ENCODE measurements around the gene APC. TPM values are rescaled to one million over a fixed set of nuclear protein-coding genes. Genes with fewer than 3 reads are reported as not detected.

The APC gene
- total RNA-seq, 1 experiment from 2014 or later: 47.6 TPM

DNA sequence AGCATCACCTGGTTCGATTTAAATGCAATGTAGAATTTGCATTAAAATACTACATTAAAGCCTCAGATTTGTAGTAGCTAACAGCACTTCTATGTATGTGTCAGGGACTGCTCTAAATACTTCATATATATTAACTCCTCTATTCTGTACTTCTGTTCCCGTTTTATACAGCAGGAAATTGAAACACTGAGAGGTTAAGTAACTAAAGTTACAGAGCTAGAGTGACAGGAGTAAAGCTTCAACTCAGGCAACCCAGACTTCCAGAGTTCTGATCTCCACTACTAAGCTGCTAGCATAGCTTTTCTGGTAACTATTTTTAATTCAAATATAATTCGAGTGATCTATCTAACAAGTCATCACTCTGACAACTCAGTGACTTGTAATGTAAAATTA, 619 bp upstream of the APC start:
- peak overlapping the region; percentile 78 for H3K27ac Mint-ChIP-seq (ENCODE audit: unreplicated experiment)
- no peaks in the 10 kb centered on the region for H3K9me3 Mint-ChIP-seq (ENCODE audit: low read depth, unreplicated experiment)
- CTCF ChIA-PET: interaction anchor here (0.7 to 1.5 kb wide), 2 partner anchors 20 to 178 kb away, joined by 3 read pairs; no protein-coding TSS in a partner anchor

DNA sequence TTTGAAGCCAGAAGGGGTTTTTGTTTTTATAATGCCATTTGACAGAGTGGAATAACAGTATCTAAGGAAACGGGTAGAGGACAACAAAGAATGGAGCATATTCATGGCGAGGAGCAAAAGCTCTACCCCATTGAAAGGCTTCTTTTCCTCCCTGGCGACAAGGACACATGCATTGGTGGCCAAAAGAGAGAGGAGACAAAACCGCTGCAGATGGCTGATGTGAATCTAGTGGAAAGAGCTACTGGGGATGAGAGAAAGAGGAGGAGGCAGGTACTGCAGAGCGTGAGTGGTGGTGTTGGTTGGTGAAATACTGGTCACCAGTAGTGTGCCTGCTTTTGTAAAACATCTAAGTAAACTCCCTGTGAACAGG, 491 bp downstream of the APC start:
- Mint-ChIP-seq H3K36me3 (ENCODE audit: insufficient read depth, unreplicated experiment) (peaks cover 11% of the 10 kb centered on the region), H3K9me3 (ENCODE audit: low read depth, unreplicated experiment) (no peaks in the 10 kb centered on the region), H3K27ac (ENCODE audit: unreplicated experiment) (peak overlapping the region; percentile 78), H3K4me1 (ENCODE audit: low read depth, unreplicated experiment) (peaks cover 13% of the 10 kb centered on the region), H3K27me3 (ENCODE audit: unreplicated experiment) (no peaks in the 10 kb centered on the region), H3K4me3 (ENCODE audit: low read depth, unreplicated experiment) (peak overlapping the region; percentile 95)
- intact Hi-C loops (cut with micrococcal nuclease; ENCODE audit: unreplicated experiment): no loop called here
- CTCF ChIA-PET: interaction anchor here (0.8 to 1.5 kb wide), 2 partner anchors 31 to 179 kb away, joined by 3 read pairs; no protein-coding TSS in a partner anchor
- TF ChIP-seq, protein P1, sequence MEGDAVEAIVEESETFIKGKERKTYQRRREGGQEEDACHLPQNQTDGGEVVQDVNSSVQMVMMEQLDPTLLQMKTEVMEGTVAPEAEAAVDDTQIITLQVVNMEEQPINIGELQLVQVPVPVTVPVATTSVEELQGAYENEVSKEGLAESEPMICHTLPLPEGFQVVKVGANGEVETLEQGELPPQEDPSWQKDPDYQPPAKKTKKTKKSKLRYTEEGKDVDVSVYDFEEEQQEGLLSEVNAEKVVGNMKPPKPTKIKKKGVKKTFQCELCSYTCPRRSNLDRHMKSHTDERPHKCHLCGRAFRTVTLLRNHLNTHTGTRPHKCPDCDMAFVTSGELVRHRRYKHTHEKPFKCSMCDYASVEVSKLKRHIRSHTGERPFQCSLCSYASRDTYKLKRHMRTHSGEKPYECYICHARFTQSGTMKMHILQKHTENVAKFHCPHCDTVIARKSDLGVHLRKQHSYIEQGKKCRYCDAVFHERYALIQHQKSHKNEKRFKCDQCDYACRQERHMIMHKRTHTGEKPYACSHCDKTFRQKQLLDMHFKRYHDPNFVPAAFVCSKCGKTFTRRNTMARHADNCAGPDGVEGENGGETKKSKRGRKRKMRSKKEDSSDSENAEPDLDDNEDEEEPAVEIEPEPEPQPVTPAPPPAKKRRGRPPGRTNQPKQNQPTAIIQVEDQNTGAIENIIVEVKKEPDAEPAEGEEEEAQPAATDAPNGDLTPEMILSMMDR (IDR thresholded peaks at IDR 0.05; ENCODE audit: unreplicated experiment): no peak
- peak; percentile 11 for DNase-seq
- BruUV-seq (replicated peaks): TSS peak; percentile 43

More for the DNA sequence above, 619 bp upstream of the APC start:
- no peak for DNase-seq
- Mint-ChIP-seq H3K36me3 (ENCODE audit: insufficient read depth, unreplicated experiment) (peaks cover 11% of the 10 kb centered on the region), H3K27me3 (ENCODE audit: unreplicated experiment) (no peaks in the 10 kb centered on the region), H3K4me3 (ENCODE audit: low read depth, unreplicated experiment) (peak overlapping the region; percentile 95), H3K4me1 (ENCODE audit: low read depth, unreplicated experiment) (peaks cover 13% of the 10 kb centered on the region)
- TF ChIP-seq, protein P1 (IDR thresholded peaks at IDR 0.05; ENCODE audit: unreplicated experiment): no peak
- BruUV-seq (replicated peaks): no TSS peak
- intact Hi-C loops (cut with micrococcal nuclease; ENCODE audit: unreplicated experiment): no loop called here

DNA sequence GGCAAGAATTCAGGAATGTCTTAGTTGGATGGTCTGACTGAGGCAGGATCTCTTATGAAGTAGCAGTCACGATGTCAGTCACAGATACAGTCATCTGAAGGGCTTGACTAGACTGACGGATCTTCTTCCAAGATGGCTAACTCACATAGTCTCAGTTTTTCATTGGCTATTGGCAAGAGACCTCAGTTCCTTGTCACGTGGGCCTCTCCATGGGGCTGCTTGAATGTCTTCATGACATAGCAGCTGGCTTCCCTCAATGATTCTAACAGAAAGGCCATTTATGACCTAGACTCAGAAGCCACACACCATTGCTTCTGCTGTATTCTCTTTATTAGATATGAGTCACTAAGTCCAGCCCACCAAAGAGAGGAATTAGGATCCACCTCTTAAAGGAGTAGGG, 4.7 kb downstream of the APC start:
- CTCF ChIA-PET: no interaction called here
- H3K36me3 Mint-ChIP-seq (ENCODE audit: insufficient read depth, unreplicated experiment): peaks cover 9% of the 10 kb centered on the region
- no peak for DNase-seq
- no peak overlapping the region for H3K4me3 Mint-ChIP-seq (ENCODE audit: low read depth, unreplicated experiment)
- no peaks in the 10 kb centered on the region for H3K9me3 Mint-ChIP-seq (ENCODE audit: low read depth, unreplicated experiment)
- TF ChIP-seq, protein P1 (IDR thresholded peaks at IDR 0.05; ENCODE audit: unreplicated experiment): no peak
- intact Hi-C loops (cut with micrococcal nuclease; ENCODE audit: unreplicated experiment): no loop called here
- no peaks in the 10 kb centered on the region for H3K27me3 Mint-ChIP-seq (ENCODE audit: unreplicated experiment)
- BruUV-seq (replicated peaks): no TSS peak
- H3K4me1 Mint-ChIP-seq (ENCODE audit: low read depth, unreplicated experiment): peaks cover 13% of the 10 kb centered on the region
- no peak overlapping the region for H3K27ac Mint-ChIP-seq (ENCODE audit: unreplicated experiment)

DNA sequence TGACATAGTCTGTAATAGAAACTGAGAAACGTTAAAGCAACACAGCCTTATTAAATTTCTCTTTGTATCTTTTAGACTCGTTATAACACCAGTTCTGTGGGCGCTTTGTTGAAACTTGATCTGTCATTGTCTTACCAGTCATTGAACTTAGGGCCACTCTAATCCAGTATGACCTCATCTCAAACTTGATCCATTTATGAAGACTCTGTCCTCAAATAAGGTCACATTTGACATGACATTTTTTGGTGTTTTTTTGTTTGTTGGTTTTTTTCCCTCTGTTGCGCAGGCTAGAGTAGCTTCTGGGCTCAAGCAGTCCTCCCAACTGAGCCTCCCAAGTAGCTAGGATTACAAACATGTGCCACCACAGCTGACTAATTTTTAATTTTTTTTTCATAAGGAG, 5.9 kb downstream of the APC start:
- no peak for DNase-seq
- H3K36me3 Mint-ChIP-seq (ENCODE audit: insufficient read depth, unreplicated experiment): no peaks in the 10 kb centered on the region
- H3K4me3 Mint-ChIP-seq (ENCODE audit: low read depth, unreplicated experiment): no peak overlapping the region
- H3K9me3 Mint-ChIP-seq (ENCODE audit: low read depth, unreplicated experiment): no peaks in the 10 kb centered on the region
- CTCF ChIA-PET: no interaction called here
- no TSS peak for BruUV-seq (replicated peaks)
- H3K27ac Mint-ChIP-seq (ENCODE audit: unreplicated experiment): no peak overlapping the region
- intact Hi-C loops (cut with micrococcal nuclease; ENCODE audit: unreplicated experiment): no loop called here
- H3K4me1 Mint-ChIP-seq (ENCODE audit: low read depth, unreplicated experiment): peaks cover under 1% of the 10 kb centered on the region
- TF ChIP-seq, protein P1 (IDR thresholded peaks at IDR 0.05; ENCODE audit: unreplicated experiment): no peak
- no peaks in the 10 kb centered on the region for H3K27me3 Mint-ChIP-seq (ENCODE audit: unreplicated experiment)
